K562 (cell line): Measurements from ENCODE around the gene NRTN. TPM values are rescaled to one million over a fixed set of nuclear protein-coding genes. Genes with fewer than 3 reads are reported as not detected.
A peak's percentile ranks its signal among the peaks of the same experiment; 100 is the strongest.

ENCODE experiments used
- BHLHE40 ChIP-seq: IDR thresholded peaks from 2 replicates; pipeline ENCODE4 v1.6.1; 2011; ENCODE audit warnings: low read length, improper control_type of control experiment
- HMG20A ChIP-seq: fragments of 450-650 bp; formaldehyde crosslinking; conservative IDR thresholded peaks from 2 replicates; pipeline ENCODE4 v1.4.0; 2020; ENCODE audit warnings: mild to moderate bottlenecking, mixed read lengths
- MAFK ChIP-seq: IDR thresholded peaks from 2 replicates; pipeline ENCODE4 v1.6.1; 2011; ENCODE audit warnings: low read length, improper control_type of control experiment
- MCM2 ChIP-seq: fragments of 450-650 bp; IDR thresholded peaks from 2 replicates; pipeline ENCODE4 v1.6.1; 2017; ENCODE audit warnings: low read depth, mild to moderate bottlenecking
- NFIC ChIP-seq: fragments of 450-650 bp; IDR thresholded peaks from 2 replicates; pipeline ENCODE4 v1.6.1; 2017; ENCODE audit warnings: mild to moderate bottlenecking, inconsistent platforms
- RB1 ChIP-seq: fragments of 450-650 bp; IDR thresholded peaks from 2 replicates; pipeline ENCODE4 v1.6.1; 2017; ENCODE audit warnings: low read depth, mild to moderate bottlenecking
- SIX5 ChIP-seq, 2 experiments: IDR thresholded peaks; 2 replicates each; pipeline ENCODE4 v1.6.1; 2011; ENCODE audit warnings: low read length in 2 of 2, borderline replicate concordance in 1 of 2, low read depth in 1 of 2, mild to moderate bottlenecking in 1 of 2, moderate library complexity in 1 of 2; ENCODE audit not compliant: insufficient read depth in 1 of 2
- ZBTB7A ChIP-seq: IDR thresholded peaks from 2 replicates; pipeline ENCODE4 v1.6.1; 2011; ENCODE audit warnings: low read depth, mild to moderate bottlenecking, low read length, moderate library complexity, borderline replicate concordance; ENCODE audit not compliant: control insufficient read depth
- ZNF699 ChIP-seq: fragments of 250-450 bp; sonication (Bioruptor Pico); IDR thresholded peaks from 2 replicates; pipeline ENCODE4 v1.8.0; 2021; ENCODE audit warnings: mild to moderate bottlenecking, moderate library complexity; ENCODE audit not compliant: insufficient replicate concordance
- polyA plus RNA-seq, 8 experiments: library from polyadenylated mRNA; depleted of rRNA in 4 of 8; stranded (reverse) in 5 of 8; unstranded in 3 of 8; fragments of >200 nt; fragmentation: Nextera tagmentation in 2 of 8; fragmentation: Illumina TruSeq in 1 of 8; extraction: Ambion mirVana in 2 of 8; extraction: Trizol in 1 of 8; gene quantifications; 2 replicates each; pipeline versions ENCODE4 v1.2.1 to v1.2.3, GENCODE V29; 2011 to 2014; ENCODE audit warnings: inconsistent platforms in 1 of 8, missing spikeins in 1 of 8
- total RNA-seq, 7 experiments: library from RNA; depleted of rRNA in 6 of 7; stranded (reverse); fragments of >200 nt in 6 of 7; fragmentation: Illumina TruSeq in 2 of 7; extraction: Trizol in 2 of 7; gene quantifications; 2 replicates each; pipeline versions ENCODE4 v1.2.1 to v1.2.3, GENCODE V29; 2011 to 2021; ENCODE audit warnings: low replicate concordance in 1 of 7
- TF ChIP-seq, protein P1 (sequence below): fragments of 450-650 bp; IDR thresholded peaks from 2 replicates; pipeline ENCODE4 v1.6.1; 2016; ENCODE audit warnings: borderline replicate concordance
- TF ChIP-seq, protein P2 (sequence below): fragments of 200-800 bp; sonication (Bioruptor generic); IDR thresholded peaks from 2 replicates; pipeline ENCODE4 v1.6.1; 2017; ENCODE audit warnings: missing genetic modification characterization, missing compliant biosample characterization
- TF ChIP-seq, protein P3 (sequence below): fragments of 250-450 bp; sonication (Bioruptor Pico); IDR thresholded peaks from 2 replicates; pipeline ENCODE4 v1.4.0; 2020

The NRTN gene
- total and polyA plus RNA-seq, 9 of the 15 experiments (the other 6 are each of a cell fraction or from before 2014, with no cell fraction given), result 0.62 to 8.1 (median 1.6) TPM; not detected in 2

DNA sequence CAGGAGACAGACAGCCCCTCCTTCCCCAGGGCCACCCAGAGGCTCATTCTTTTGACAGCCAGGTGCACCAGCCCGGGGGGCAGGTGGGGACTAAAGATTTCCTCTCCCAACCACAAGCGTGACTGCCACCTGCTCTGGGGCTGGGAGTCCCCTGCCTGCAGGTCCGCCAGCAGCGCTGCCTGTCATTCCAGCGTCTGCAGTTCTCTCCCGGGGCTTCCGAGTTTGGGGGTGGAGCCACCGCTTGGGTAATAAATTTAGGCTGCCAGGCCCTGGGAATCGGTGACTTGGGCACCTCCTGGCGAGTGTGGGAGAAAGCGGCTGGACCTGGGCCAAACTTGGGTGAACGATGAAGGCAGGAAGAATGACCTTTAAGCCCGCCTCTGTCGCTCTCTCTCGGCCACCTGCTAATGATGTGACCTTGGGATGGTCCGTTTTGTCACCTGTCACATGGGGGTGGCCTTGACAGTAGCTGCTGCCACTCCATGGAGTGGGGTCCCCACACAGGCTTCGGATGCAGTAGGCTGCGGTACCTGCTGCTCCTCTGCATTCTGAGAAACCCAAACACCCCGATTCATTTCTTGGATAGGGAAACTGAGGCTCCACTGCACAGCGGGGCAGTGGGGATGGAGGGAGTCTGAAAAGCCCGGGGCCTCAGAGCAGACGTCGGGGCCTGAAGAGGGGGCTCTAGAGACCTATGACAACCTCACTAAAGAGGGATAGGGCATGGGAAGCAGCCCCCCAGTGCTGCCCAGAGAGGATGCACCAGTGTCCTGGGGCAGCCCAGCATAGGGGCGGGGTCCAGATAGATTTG is 21.9 kb downstream of the NRTN start (continued):
- TF ChIP-seq, protein P1, sequence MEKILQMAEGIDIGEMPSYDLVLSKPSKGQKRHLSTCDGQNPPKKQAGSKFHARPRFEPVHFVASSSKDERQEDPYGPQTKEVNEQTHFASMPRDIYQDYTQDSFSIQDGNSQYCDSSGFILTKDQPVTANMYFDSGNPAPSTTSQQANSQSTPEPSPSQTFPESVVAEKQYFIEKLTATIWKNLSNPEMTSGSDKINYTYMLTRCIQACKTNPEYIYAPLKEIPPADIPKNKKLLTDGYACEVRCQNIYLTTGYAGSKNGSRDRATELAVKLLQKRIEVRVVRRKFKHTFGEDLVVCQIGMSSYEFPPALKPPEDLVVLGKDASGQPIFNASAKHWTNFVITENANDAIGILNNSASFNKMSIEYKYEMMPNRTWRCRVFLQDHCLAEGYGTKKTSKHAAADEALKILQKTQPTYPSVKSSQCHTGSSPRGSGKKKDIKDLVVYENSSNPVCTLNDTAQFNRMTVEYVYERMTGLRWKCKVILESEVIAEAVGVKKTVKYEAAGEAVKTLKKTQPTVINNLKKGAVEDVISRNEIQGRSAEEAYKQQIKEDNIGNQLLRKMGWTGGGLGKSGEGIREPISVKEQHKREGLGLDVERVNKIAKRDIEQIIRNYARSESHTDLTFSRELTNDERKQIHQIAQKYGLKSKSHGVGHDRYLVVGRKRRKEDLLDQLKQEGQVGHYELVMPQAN, result no peak
- TF ChIP-seq MCM2 (no peak), HMG20A (CRISPR knock-in tag) (no peak), NFIC (peak; percentile 86), BHLHE40 (0 out of 2 replicates have a peak, but pooled peaks have one; percentile 10), RB1 (no peak), SIX5 (IDR thresholded peaks at IDR 0.05; ENCODE audit: borderline replicate concordance in 1 of 2, insufficient read depth in 1 of 2, low read depth in 1 of 2, low read length in 2 of 2) (no peak), ZNF699 (CRISPR knock-in tag) (no peak), ZBTB7A (0 out of 2 replicates have a peak, but pooled peaks have one; percentile 16), MAFK (no peak)
- TF ChIP-seq, protein P2, sequence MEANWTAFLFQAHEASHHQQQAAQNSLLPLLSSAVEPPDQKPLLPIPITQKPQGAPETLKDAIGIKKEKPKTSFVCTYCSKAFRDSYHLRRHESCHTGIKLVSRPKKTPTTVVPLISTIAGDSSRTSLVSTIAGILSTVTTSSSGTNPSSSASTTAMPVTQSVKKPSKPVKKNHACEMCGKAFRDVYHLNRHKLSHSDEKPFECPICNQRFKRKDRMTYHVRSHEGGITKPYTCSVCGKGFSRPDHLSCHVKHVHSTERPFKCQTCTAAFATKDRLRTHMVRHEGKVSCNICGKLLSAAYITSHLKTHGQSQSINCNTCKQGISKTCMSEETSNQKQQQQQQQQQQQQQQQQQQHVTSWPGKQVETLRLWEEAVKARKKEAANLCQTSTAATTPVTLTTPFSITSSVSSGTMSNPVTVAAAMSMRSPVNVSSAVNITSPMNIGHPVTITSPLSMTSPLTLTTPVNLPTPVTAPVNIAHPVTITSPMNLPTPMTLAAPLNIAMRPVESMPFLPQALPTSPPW, result no peak
- TF ChIP-seq, protein P3, sequence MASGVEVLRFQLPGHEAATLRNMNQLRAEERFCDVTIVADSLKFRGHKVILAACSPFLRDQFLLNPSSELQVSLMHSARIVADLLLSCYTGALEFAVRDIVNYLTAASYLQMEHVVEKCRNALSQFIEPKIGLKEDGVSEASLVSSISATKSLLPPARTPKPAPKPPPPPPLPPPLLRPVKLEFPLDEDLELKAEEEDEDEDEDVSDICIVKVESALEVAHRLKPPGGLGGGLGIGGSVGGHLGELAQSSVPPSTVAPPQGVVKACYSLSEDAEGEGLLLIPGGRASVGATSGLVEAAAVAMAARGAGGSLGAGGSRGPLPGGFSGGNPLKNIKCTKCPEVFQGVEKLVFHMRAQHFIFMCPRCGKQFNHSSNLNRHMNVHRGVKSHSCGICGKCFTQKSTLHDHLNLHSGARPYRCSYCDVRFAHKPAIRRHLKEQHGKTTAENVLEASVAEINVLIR (CRISPR knock-in tag), result no peak
